ENCODE data around the gene CCDC57.

DNA sequence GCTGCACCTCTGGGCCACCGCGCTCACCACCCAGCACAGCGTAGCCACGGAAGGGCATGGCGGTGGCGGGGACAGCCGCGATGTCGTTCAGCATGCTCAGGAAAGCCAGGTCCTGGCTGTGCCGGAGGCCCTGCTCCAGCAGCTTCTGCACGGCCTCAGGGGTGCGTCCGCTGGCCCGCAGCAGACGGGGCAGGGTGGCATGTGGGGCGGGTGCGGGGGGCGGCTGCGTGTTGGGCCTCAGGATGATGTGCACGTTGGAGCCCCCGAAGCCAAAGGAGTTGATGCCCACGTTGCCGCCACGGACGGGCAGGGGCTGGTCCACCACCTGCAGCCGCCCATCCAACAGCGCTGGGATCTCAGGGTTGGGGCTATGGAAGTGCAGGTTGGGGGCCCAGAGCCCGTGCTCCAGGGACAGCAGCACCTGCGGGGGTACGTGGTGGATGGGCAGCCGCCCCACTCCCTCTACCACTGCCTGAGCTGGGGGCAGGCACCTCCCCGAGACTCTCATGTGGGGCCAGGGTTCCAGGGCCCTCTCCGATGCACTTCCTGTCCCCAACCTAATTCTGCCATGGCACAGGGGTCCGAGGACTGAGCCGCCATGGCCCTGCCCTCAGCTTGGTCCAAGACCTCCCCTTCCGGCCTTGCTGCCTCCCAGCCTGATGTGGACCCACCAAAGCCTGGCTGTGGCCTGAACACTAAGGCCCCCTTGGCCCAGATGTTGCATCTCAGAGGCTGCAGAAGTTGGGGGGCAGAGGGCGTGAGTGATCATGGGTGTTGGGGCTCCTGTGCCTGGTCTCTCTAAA lies 121.2 kb downstream of the CCDC57 start:
- TF ChIP-seq, protein P1, sequence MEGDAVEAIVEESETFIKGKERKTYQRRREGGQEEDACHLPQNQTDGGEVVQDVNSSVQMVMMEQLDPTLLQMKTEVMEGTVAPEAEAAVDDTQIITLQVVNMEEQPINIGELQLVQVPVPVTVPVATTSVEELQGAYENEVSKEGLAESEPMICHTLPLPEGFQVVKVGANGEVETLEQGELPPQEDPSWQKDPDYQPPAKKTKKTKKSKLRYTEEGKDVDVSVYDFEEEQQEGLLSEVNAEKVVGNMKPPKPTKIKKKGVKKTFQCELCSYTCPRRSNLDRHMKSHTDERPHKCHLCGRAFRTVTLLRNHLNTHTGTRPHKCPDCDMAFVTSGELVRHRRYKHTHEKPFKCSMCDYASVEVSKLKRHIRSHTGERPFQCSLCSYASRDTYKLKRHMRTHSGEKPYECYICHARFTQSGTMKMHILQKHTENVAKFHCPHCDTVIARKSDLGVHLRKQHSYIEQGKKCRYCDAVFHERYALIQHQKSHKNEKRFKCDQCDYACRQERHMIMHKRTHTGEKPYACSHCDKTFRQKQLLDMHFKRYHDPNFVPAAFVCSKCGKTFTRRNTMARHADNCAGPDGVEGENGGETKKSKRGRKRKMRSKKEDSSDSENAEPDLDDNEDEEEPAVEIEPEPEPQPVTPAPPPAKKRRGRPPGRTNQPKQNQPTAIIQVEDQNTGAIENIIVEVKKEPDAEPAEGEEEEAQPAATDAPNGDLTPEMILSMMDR (IDR thresholded peaks at IDR 0.05), result no peak
- no peak for TF ChIP-seq POLR2A (IDR thresholded peaks at IDR 0.05)

All from thyroid gland (tissue), 4 donors.